Body of pancreas (tissue), 4 donors: Measurements from ENCODE around the gene CPT1A.

ENCODE experiments used
- POLR2A ChIP-seq, 3 donors: fragments of 450-650 bp; IDR thresholded peaks; one replicate each; pipeline ENCODE4 v1.6.1; 2016; ENCODE audit warnings: antibody characterized with exemption in 3 of 3, mild to moderate bottlenecking in 2 of 3
- TF ChIP-seq, protein P1 (sequence below), 7 experiments: fragments of 450-650 bp in 4 of 7; fragments of 200-600 bp in 3 of 7; sonication (generic) in 3 of 7; IDR thresholded peaks; one replicate each; pipeline ENCODE4 v1.5.1; 2016 to 2019; ENCODE audit warnings: antibody characterized with exemption in 7 of 7

DNA sequence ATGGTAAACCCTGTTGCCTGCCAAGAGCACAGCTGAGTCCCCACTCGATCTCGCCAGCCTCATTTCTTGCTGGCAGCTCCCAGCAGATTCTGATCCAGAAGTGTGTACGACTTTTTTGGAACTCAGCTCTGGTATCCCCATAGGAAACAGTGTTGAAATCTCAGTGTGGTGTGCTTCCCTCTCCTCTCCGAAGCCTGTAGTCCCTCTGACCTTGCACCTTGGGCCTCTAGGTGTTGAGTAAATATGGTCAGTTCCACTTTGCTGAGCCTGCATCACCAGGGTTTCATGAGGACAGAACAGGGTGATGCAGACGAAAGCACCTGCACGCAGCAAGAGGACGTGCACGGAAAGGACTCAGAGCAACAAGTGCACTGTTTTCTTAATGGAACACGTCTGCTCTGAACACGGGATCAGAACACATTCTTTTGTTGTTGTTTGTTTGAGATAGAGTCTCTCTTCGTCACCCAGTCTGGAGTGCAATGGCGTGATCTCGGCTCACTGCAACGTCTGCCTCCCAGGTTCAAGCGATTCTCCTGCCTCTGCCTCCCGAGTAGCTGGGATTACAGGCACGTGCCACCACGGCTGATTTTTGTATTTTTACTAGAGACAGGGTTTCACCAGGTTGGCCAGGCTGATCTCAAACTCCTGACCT is 3.8 kb upstream of the CPT1A start:
- TF ChIP-seq, protein P1, sequence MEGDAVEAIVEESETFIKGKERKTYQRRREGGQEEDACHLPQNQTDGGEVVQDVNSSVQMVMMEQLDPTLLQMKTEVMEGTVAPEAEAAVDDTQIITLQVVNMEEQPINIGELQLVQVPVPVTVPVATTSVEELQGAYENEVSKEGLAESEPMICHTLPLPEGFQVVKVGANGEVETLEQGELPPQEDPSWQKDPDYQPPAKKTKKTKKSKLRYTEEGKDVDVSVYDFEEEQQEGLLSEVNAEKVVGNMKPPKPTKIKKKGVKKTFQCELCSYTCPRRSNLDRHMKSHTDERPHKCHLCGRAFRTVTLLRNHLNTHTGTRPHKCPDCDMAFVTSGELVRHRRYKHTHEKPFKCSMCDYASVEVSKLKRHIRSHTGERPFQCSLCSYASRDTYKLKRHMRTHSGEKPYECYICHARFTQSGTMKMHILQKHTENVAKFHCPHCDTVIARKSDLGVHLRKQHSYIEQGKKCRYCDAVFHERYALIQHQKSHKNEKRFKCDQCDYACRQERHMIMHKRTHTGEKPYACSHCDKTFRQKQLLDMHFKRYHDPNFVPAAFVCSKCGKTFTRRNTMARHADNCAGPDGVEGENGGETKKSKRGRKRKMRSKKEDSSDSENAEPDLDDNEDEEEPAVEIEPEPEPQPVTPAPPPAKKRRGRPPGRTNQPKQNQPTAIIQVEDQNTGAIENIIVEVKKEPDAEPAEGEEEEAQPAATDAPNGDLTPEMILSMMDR (IDR thresholded peaks at IDR 0.05), result no peak
- no peak for TF ChIP-seq POLR2A (IDR thresholded peaks at IDR 0.05)
